Thoracic aorta (tissue), 2 donors: ENCODE data around the gene CCDC92. TPM values are rescaled to one million over a fixed set of nuclear protein-coding genes. Genes with fewer than 3 reads are reported as not detected.

ENCODE experiments used
- ATAC-seq: fragments of 150-250 bp; one replicate; pipeline ENCODE4 v1.8.0; 2017; ENCODE audit warnings: low read depth; ENCODE audit not compliant: insufficient number of reproducible peaks, low FRiP score
- DNase-seq: peaks from one replicate; pipeline ENCODE4 v3.0.0-alpha.2; 2020; ENCODE audit warnings: low spot score
- H3K27ac ChIP-seq, 2 donors: fragments of 200-600 bp; sonication (generic); 1 replicate in 1 of 2; 2 replicates in 1 of 2; pipeline ENCODE4 v1.5.1; 2016; ENCODE audit warnings: mild to moderate bottlenecking in 2 of 2, moderate library complexity in 2 of 2
- H3K27me3 ChIP-seq: fragments of 200-600 bp; sonication (generic); replicated peaks from 2 replicates; pipeline ENCODE4 v1.6.0; 2016; ENCODE audit warnings: mild to moderate bottlenecking; ENCODE audit not compliant: insufficient read depth
- H3K36me3 ChIP-seq: fragments of 200-600 bp; sonication (generic); one replicate; pipeline ENCODE4 v1.5.1; 2016
- H3K4me1 ChIP-seq, 2 donors: fragments of 200-600 bp; sonication (generic); 1 replicate in 1 of 2; 2 replicates in 1 of 2; pipeline versions ENCODE4 v1.5.1 to v1.6.0; 2016; ENCODE audit warnings: low read depth in 2 of 2, mild to moderate bottlenecking in 1 of 2; ENCODE audit not compliant: control insufficient read depth in 1 of 2
- H3K4me3 ChIP-seq: fragments of 200-600 bp; sonication (generic); 2 replicates; pipeline ENCODE4 v1.5.1; 2016; ENCODE audit warnings: mild to moderate bottlenecking
- H3K9me3 ChIP-seq: fragments of 200-600 bp; sonication (generic); 2 replicates; pipeline ENCODE4 v1.5.1; 2016
- CTCF ChIP-seq: fragments of 200-600 bp; sonication (generic); IDR thresholded peaks from one replicate; pipeline ENCODE4 v1.5.1; 2019; ENCODE audit warnings: antibody characterized with exemption
- total RNA-seq, 2 donors: library from RNA; depleted of rRNA; stranded (reverse); fragments of >200 nt; gene quantifications; one replicate each; pipeline versions ENCODE4 v1.1.0 to v1.2.3, GENCODE V29; 2016

The CCDC92 gene
- total RNA-seq, 2 donors from 2014 or later: 34.4 to 58.9 TPM

GRCh38 chr12:123997908-123998307 lies 25.3 kb upstream of the CCDC92 start:
- Histone ChIP-seq H3K36me3 (peaks cover 12% of the 10 kb centered on the region), H3K27me3 (no peaks in the 10 kb centered on the region), H3K27ac (no peak overlapping the region), H3K4me1 (peaks cover 3 to 13% of the 10 kb centered on the region in 2 donors), H3K4me3 (no peak overlapping the region), H3K9me3 (no peaks in the 10 kb centered on the region)
- no peak for DNase-seq
- no peak for ATAC-seq
- no peak for TF ChIP-seq CTCF

GRCh38 chr12:123997033-123997822 lies 24.6 kb upstream of the CCDC92 start:
- no peak for TF ChIP-seq CTCF
- Histone ChIP-seq H3K4me3 (no peak overlapping the region), H3K9me3 (no peaks in the 10 kb centered on the region), H3K27me3 (no peaks in the 10 kb centered on the region), H3K4me1 (peaks cover 3 to 13% of the 10 kb centered on the region in 2 donors), H3K36me3 (peaks cover 12% of the 10 kb centered on the region), H3K27ac (no peak overlapping the region)
- ATAC-seq: no peak
- DNase-seq: no peak

GRCh38 chr12:123996581-123996980 lies 23.9 kb upstream of the CCDC92 start:
- no peak for TF ChIP-seq CTCF
- H3K9me3 ChIP-seq: no peaks in the 10 kb centered on the region
- peaks cover 12% of the 10 kb centered on the region for H3K36me3 ChIP-seq
- DNase-seq (no peak), ATAC-seq (no peak)
- no peak overlapping the region for H3K4me3 ChIP-seq
- peaks cover 3 to 13% of the 10 kb centered on the region in 2 donors for H3K4me1 ChIP-seq
- H3K27me3 ChIP-seq: no peaks in the 10 kb centered on the region
- no peak overlapping the region for H3K27ac ChIP-seq

- Histone ChIP-seq H3K9me3 (no peaks in the 10 kb centered on the region), H3K4me1 (peaks cover 3 to 13% of the 10 kb centered on the region in 2 donors), H3K27me3 (no peaks in the 10 kb centered on the region), H3K4me3 (no peak overlapping the region), H3K36me3 (peaks cover 16% of the 10 kb centered on the region), H3K27ac (no peak overlapping the region)
- ATAC-seq (no peak), DNase-seq (no peak)
- TF ChIP-seq CTCF: no peak
These were observed 22.6 kb upstream of the CCDC92 start for GRCh38 chr12:123995023-123995748.

- Histone ChIP-seq H3K4me3 (no peak overlapping the region), H3K36me3 (peaks cover 7% of the 10 kb centered on the region), H3K9me3 (no peaks in the 10 kb centered on the region), H3K4me1 (peaks cover 3 to 13% of the 10 kb centered on the region in 2 donors), H3K27me3 (no peaks in the 10 kb centered on the region), H3K27ac (no peak overlapping the region)
- no peak for DNase-seq
- ATAC-seq: no peak
- no peak for TF ChIP-seq CTCF
These were observed 19.6 kb upstream of the CCDC92 start for GRCh38 chr12:123992118-123992825.
